Measurements from ENCODE around the gene HOXA13.
A peak's percentile ranks its signal among the peaks of the same experiment; 100 is the strongest.

The HOXA13 gene

DNA sequence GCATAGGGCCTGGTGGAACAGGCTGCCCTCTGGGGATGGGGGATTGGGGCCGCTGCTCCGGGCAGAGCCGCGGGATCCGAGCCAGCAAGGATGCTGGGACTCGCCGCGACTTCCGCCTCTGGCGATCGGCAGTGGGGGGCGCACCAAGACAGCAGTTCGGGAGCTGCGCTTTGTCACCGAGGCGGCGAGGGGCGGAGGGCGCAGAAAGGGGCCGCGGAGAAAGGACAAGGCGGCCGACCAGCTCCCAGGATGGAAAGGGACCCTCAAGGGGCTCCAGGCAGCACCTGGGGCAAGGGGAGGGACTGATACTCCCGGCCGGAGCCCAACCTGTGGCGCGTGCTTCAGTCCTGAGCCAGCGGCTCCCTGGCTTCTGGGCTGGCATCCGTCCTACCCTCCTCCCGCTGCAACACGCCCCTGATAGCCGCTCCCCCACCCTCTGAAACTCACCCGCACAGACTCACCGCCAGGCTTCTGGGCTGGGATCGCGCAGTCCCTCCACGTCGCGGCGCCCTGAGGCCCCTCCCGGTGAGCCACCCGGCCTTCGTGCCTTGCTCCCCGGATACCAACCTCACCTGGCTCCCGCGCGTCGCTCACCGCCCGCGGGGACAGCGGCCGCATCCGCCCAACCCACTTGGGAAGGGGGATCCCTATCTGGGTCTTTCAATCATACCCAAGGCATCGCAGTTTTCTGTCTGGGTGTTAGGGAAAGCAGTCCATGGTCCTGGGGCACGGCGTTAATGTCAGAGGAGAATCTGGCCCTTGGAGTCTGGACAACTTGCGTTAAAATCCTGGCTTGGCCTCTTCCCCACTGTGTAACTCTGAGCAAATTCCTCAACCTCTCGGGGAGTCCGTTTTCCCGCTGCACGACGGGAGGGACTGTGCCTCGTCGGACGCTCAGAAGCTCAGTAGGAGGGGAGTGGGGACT lies 35.8 kb upstream of the HOXA13 start (continued):
- TF ChIP-seq, protein P1, sequence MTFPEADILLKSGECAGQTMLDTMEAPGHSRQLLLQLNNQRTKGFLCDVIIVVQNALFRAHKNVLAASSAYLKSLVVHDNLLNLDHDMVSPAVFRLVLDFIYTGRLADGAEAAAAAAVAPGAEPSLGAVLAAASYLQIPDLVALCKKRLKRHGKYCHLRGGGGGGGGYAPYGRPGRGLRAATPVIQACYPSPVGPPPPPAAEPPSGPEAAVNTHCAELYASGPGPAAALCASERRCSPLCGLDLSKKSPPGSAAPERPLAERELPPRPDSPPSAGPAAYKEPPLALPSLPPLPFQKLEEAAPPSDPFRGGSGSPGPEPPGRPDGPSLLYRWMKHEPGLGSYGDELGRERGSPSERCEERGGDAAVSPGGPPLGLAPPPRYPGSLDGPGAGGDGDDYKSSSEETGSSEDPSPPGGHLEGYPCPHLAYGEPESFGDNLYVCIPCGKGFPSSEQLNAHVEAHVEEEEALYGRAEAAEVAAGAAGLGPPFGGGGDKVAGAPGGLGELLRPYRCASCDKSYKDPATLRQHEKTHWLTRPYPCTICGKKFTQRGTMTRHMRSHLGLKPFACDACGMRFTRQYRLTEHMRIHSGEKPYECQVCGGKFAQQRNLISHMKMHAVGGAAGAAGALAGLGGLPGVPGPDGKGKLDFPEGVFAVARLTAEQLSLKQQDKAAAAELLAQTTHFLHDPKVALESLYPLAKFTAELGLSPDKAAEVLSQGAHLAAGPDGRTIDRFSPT (tag by site-specific recombination; IDR thresholded peaks at IDR 0.05) = no peak
- TF ChIP-seq, protein P2, sequence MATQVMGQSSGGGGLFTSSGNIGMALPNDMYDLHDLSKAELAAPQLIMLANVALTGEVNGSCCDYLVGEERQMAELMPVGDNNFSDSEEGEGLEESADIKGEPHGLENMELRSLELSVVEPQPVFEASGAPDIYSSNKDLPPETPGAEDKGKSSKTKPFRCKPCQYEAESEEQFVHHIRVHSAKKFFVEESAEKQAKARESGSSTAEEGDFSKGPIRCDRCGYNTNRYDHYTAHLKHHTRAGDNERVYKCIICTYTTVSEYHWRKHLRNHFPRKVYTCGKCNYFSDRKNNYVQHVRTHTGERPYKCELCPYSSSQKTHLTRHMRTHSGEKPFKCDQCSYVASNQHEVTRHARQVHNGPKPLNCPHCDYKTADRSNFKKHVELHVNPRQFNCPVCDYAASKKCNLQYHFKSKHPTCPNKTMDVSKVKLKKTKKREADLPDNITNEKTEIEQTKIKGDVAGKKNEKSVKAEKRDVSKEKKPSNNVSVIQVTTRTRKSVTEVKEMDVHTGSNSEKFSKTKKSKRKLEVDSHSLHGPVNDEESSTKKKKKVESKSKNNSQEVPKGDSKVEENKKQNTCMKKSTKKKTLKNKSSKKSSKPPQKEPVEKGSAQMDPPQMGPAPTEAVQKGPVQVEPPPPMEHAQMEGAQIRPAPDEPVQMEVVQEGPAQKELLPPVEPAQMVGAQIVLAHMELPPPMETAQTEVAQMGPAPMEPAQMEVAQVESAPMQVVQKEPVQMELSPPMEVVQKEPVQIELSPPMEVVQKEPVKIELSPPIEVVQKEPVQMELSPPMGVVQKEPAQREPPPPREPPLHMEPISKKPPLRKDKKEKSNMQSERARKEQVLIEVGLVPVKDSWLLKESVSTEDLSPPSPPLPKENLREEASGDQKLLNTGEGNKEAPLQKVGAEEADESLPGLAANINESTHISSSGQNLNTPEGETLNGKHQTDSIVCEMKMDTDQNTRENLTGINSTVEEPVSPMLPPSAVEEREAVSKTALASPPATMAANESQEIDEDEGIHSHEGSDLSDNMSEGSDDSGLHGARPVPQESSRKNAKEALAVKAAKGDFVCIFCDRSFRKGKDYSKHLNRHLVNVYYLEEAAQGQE (tag by site-specific recombination; IDR thresholded peaks at IDR 0.05) = no peak
- TF ChIP-seq ZNF416 (tag by site-specific recombination; IDR thresholded peaks at IDR 0.05) = no peak
- TF ChIP-seq SP2 (tag by site-specific recombination; IDR thresholded peaks at IDR 0.05) = peak; percentile 20; the same call in 1 of the 2 replicates
- TF ChIP-seq ZNF707 (tag by site-specific recombination; IDR thresholded peaks at IDR 0.05) = no peak
- peak; percentile 63; the same call in 1 of the 2 replicates for TF ChIP-seq KLF1 (tag by site-specific recombination; IDR thresholded peaks at IDR 0.05)
- TF ChIP-seq ZNF560 (tag by site-specific recombination; IDR thresholded peaks at IDR 0.05; ENCODE audit: borderline replicate concordance) = no peak
- TF ChIP-seq, protein P3, sequence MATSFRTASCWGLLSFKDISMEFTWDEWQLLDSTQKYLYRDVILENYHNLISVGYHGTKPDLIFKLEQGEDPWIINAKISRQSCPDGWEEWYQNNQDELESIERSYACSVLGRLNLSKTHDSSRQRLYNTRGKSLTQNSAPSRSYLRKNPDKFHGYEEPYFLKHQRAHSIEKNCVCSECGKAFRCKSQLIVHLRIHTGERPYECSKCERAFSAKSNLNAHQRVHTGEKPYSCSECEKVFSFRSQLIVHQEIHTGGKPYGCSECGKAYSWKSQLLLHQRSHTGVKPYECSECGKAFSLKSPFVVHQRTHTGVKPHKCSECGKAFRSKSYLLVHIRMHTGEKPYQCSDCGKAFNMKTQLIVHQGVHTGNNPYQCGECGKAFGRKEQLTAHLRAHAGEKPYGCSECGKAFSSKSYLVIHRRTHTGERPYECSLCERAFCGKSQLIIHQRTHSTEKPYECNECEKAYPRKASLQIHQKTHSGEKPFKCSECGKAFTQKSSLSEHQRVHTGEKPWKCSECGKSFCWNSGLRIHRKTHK (tag by site-specific recombination; IDR thresholded peaks at IDR 0.05) = no peak
- TF ChIP-seq, protein P4, sequence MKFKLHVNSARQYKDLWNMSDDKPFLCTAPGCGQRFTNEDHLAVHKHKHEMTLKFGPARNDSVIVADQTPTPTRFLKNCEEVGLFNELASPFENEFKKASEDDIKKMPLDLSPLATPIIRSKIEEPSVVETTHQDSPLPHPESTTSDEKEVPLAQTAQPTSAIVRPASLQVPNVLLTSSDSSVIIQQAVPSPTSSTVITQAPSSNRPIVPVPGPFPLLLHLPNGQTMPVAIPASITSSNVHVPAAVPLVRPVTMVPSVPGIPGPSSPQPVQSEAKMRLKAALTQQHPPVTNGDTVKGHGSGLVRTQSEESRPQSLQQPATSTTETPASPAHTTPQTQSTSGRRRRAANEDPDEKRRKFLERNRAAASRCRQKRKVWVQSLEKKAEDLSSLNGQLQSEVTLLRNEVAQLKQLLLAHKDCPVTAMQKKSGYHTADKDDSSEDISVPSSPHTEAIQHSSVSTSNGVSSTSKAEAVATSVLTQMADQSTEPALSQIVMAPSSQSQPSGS (tag by site-specific recombination; IDR thresholded peaks at IDR 0.05; ENCODE audit: low read depth) = no peak
- no peak for TF ChIP-seq ZNF138 (tag by site-specific recombination; IDR thresholded peaks at IDR 0.05; ENCODE audit: borderline replicate concordance)
- TF ChIP-seq ZNF140 (tag by site-specific recombination; IDR thresholded peaks at IDR 0.05) = no peak
- TF ChIP-seq, protein P5, sequence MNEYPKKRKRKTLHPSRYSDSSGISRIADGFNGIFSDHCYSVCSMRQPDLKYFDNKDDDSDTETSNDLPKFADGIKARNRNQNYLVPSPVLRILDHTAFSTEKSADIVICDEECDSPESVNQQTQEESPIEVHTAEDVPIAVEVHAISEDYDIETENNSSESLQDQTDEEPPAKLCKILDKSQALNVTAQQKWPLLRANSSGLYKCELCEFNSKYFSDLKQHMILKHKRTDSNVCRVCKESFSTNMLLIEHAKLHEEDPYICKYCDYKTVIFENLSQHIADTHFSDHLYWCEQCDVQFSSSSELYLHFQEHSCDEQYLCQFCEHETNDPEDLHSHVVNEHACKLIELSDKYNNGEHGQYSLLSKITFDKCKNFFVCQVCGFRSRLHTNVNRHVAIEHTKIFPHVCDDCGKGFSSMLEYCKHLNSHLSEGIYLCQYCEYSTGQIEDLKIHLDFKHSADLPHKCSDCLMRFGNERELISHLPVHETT (tag by site-specific recombination; IDR thresholded peaks at IDR 0.05) = no peak
- TF ChIP-seq, protein P6, sequence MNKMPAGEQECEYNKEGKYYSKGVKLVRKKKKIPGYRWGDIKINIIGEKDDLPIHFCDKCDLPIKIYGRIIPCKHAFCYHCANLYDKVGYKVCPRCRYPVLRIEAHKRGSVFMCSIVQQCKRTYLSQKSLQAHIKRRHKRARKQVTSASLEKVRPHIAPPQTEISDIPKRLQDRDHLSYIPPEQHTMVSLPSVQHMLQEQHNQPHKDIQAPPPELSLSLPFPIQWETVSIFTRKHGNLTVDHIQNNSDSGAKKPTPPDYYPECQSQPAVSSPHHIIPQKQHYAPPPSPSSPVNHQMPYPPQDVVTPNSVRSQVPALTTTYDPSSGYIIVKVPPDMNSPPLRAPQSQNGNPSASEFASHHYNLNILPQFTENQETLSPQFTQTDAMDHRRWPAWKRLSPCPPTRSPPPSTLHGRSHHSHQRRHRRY (tag by site-specific recombination; IDR thresholded peaks at IDR 0.05) = no peak
- no peak for TF ChIP-seq ZNF248 (tag by site-specific recombination; IDR thresholded peaks at IDR 0.05)
- TF ChIP-seq ZNF302 (tag by site-specific recombination; IDR thresholded peaks at IDR 0.05; ENCODE audit: low read depth) = no peak
- no peak for TF ChIP-seq TRIM28 (IDR thresholded peaks at IDR 0.05; ENCODE audit: borderline replicate concordance, low read length)
- TF ChIP-seq ZNF23 (tag by site-specific recombination; IDR thresholded peaks at IDR 0.05; ENCODE audit: borderline replicate concordance) = no peak
- TF ChIP-seq ZIC2 (tag by site-specific recombination; IDR thresholded peaks at IDR 0.05) = peak; percentile 29; the same call in 1 of the 2 replicates
- peak; percentile 51; the same call in 1 of the 2 replicates for TF ChIP-seq SP7 (tag by site-specific recombination; IDR thresholded peaks at IDR 0.05)
- TF ChIP-seq, protein P7, sequence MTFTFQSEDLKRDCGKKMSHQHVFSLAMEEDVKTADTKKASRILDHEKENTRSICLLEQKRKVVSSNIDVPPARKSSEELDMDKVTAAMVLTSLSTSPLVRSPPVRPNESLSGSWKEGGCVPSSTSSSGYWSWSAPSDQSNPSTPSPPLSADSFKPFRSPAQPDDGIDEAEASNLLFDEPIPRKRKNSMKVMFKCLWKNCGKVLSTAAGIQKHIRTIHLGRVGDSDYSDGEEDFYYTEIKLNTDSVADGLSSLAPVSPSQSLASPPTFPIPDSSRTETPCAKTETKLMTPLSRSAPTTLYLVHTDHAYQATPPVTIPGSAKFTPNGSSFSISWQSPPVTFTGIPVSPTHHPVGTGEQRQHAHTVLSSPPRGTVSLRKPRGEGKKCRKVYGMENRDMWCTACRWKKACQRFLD (tag by site-specific recombination; IDR thresholded peaks at IDR 0.05) = no peak
- peak; percentile 73 for TF ChIP-seq ZNF654 (tag by site-specific recombination; IDR thresholded peaks at IDR 0.05; ENCODE audit: low read depth)
- TF ChIP-seq, protein P8, sequence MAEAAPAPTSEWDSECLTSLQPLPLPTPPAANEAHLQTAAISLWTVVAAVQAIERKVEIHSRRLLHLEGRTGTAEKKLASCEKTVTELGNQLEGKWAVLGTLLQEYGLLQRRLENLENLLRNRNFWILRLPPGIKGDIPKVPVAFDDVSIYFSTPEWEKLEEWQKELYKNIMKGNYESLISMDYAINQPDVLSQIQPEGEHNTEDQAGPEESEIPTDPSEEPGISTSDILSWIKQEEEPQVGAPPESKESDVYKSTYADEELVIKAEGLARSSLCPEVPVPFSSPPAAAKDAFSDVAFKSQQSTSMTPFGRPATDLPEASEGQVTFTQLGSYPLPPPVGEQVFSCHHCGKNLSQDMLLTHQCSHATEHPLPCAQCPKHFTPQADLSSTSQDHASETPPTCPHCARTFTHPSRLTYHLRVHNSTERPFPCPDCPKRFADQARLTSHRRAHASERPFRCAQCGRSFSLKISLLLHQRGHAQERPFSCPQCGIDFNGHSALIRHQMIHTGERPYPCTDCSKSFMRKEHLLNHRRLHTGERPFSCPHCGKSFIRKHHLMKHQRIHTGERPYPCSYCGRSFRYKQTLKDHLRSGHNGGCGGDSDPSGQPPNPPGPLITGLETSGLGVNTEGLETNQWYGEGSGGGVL (tag by site-specific recombination; IDR thresholded peaks at IDR 0.05) = peak; percentile 8; the same call in 1 of the 2 replicates
- no peak for TF ChIP-seq ZNF239 (tag by site-specific recombination; IDR thresholded peaks at IDR 0.05)
